ENCODE results near the gene GHRH.

Gene GHRH

DNA sequence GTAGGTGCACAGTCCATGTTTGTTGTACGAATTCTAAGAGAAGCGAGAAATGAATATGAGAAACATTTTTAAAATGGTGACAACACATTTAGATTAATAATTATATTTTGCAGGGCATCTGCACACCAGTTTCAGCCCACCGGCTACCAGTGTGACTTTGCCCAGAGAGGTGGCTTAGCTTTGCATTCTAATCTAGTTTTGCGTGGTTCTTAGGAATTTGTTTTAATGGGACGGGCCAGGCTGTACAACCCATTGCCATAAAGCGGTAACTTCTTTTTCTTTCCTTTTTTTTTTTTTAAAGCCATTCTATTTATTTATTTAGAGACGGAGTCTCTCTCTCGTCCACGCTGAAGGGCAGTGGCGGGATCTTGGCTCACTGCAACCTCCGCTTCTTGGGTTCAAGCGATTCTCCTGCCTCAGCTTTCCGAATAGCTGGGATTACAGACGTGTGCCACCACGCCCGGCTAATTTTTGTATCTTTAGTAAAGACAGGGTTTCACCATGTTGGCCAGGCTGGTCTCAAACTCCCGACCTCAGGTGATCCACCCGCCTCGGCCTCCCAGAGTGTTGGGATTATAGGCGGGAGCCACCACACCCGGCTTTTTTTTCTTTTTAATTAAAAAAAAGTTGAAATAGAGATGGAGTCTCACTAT, 28.7 kb upstream of the GHRH start:
- no peak for DNase-seq

DNA sequence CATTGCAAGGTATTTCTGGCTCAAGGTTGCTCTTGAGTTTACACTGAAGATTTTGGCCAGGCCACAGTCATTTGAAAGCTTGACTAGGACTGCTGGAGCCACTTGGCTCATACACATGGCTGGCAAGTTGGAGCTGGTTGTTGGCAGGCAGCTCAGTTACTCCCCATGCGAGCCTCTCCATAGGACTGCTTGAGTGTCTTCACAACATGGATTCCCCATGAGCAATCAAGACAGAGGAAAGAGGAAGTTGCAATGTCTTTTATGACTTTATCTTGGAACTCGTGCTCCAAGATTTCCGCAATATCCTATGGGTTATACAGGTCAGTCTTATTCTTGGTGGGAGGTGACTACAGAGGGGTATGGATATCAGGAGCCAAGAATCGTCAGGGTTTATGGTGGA, 26.5 kb upstream of the GHRH start:
- DNase-seq = no peak

DNA sequence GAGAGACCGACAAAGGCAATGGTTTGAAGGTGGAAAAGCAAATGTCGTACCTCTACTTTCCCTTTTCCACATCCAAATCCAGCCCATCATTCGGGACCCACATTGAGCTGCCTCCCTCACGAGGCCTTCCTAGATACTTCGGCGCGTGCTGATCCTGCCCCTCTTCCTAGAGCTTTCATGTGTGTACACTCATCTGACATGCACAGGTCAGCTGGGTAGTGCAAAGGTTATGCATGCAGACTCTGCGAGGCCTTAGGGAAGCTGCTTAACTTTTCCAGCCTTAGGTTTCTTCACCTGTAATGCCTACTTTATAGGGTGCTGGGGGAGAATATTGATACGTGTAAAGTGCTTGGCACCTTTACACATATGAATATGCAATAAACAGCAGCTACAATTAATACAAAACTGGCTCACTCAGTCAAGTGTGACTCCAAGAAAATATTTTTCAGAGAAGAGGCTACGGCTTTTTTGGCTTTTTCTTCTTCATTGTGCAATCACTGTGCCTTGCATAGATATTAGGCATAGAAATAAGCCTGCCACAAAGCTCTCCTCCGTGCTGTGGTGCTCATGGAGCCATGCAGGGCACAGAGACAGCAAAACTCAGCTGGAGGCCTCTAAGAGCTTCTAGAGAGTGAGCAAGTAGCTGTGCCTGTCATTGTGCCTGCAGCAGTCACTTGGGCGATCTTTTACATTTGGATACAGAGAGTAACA, 24.2 kb upstream of the GHRH start:
- DNase-seq = no peak

DNA sequence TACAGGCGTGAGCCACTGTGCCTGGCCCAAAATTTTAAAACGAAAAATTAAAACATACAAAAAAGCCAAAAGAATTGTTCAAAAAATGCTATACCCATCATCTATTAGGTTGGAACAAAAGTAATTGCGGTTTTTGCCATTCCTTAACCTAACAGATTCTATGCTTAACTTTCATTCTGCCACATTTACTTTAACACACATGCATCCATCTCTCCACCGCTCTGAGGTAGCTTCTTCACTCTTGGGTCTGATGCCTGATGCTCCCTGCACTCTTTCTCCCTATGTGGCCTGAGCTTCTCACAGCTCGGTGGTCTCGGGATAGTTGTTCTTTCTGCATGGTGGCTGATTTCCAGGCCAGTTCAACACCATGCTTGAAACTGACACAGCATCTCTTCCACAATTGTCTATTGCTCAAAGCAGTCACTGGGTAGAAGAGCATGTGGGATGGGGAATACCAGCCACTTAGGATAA, 23.1 kb upstream of the GHRH start:
- no peak for DNase-seq

DNA sequence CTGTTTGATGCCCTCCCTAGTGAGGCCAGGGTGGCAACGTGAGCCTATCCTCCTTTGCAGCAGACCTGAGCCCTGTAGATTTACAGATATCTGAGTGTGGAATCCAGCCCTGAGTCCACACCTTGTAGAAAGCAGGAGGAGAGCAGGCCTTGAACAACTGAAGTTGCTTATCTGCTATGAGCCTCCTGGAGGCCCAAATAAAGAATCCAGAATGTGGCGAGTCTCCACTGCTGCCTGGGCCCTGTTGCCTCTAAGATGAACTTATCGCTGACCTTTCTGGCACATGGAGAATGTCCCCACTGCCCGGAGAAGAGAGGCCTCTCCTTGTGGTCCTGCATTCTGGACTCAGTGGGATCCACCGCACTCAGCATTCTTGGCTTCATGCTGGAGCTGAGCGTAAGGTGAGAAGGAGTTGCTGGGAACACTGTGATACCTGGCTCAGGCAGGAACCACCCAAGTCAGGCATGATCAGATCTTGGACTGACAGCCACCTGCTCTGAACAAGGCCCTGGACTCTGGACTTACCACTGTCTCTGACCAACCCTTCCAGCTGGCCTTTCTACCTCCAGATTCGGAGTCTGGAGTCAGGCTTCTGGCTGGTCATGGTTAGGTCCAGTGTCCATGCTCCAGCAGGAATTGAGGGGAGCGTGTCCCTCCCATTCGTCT, 22.0 kb upstream of the GHRH start:
- DNase-seq = no peak

DNA sequence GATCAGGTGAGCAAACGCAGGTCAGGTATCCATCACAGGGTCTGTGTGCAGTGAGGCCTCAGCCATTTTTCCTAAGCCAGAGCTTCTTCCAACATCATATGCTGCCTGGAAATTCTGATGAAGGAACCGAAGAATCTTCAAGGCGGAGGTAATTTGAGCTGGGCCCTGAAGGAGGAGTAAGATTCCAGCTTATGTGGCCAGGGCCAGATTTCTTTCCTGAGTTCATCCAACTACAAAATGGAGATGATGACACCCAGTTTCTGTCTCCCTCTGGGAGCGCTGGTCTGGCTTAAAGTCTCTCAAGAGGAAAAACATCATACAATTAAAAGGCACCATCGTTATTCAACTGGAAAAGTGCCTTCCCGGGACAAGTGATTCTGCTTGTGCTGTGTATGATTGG, 20.9 kb upstream of the GHRH start:
- no peak for DNase-seq

DNA sequence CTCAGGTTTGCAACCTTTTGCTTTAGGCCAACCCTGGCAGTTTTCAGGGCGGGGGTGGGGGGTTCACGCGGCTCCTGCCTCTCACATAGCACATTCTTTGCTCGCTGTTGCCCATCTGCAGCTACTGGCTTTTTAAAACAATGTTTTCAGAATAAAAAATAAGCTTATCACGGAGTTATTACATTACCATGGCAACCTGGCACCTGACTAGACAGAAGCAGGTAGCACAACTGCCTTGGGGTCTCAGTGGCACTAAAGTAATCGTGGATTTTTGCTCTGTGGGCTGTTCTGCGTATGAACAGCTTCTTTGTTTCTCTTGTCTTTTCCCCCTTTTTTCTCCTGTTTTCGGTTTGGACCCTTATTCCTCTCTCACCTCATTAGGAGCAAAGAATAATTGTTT, 18.8 kb upstream of the GHRH start:
- no peak for DNase-seq

DNA sequence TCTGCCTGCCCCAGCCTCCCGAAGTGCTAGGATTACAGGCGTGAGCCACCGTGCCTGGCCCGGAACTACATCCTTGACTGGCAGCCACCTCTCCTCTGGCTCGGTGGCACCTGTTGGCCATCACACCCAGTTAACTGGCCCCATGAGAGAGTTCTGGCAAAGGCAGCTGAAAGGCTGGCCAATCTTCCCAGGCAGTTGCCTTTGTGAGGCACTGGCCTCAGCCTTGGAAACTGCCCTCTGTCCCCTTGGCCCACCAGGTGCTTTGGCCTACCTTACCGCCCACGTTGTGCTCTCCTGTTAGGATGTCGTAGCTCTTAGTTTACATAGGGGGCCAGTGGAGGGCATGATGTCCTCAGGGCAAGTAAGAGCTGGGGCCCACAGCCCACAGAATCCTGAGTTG, 18.2 kb upstream of the GHRH start:
- no peak for DNase-seq

DNA sequence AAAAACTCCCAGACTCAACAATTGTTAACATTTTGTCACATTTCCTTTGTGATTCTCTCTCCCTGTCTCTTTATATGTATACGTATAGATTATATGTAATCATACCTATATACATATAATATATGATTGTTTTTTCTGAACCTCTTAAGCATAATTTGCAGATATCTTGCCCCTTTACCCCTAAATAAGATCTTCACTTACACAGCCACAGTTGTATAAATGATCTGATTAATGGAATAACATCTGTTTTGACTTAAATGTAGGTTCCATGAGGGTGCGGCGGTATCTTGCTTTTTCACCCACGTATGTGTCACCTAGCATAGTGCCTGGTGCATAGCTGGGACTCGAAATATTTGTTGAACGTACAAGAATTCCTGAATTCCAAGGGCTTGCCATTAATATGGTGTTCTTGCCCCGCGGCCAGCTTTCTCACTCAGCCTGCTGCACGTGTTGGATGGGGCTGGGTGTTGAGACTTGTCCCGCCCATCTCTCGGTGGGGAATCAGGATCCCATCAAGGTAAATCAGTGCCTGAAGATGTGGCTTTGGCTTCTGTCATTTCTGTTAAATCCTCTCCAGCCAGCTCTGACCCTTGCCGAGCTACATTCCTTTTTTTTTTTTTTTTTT, 17.5 kb upstream of the GHRH start:
- no peak for DNase-seq

DNA sequence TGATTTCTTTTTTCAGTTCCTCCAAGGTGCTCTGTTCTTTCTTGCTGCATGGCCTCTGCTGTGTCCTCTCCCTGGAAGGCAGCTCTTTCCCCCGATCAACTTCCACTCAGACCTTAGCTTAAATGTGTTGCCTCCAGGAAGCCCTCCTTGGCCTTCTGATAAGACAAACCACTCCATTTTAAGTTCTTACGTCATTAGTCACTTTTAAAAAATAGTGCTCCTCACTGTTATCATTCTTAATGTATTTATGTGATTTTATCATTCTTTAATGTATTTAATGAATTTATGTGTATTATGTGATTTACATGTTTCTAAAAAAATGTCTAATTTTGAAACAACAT, 15.6 kb upstream of the GHRH start:
- DNase-seq = no peak

DNA sequence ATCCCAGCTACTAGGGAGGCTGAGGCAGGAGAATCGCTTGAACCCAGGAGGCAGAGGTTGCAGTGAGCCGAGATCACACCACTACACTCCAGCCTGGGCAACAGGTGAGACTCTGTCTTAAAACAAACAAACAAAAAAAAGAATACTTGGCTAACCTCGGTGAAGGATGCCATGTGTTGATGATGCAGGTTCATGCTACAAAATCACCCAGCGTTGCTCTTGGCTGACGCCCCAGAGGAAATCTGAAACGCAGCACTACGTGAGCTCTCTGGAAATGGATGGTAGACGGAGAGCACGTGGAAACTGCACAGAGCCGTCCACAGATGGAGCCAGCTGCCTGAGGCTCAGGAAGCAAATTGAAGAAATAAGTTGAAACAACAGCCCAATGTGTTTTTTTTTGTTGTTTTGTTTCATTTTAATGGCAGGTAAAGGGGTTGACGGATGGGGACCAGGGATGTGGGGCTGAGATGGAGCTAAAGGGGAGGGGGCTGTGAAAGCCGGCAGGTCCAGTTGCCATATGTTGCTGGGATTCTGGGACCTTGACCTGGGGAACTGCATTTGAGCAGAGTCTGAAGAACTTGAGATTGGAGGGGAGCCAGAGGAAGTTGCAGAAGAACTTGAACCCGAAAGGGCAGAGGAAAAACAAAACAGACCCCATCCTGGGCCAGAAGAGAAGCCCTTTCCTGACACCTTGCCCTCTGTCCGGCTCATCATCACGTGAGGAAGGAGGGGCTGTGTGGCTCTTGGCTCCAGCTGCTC, 15.1 kb upstream of the GHRH start:
- DNase-seq = no peak

DNA sequence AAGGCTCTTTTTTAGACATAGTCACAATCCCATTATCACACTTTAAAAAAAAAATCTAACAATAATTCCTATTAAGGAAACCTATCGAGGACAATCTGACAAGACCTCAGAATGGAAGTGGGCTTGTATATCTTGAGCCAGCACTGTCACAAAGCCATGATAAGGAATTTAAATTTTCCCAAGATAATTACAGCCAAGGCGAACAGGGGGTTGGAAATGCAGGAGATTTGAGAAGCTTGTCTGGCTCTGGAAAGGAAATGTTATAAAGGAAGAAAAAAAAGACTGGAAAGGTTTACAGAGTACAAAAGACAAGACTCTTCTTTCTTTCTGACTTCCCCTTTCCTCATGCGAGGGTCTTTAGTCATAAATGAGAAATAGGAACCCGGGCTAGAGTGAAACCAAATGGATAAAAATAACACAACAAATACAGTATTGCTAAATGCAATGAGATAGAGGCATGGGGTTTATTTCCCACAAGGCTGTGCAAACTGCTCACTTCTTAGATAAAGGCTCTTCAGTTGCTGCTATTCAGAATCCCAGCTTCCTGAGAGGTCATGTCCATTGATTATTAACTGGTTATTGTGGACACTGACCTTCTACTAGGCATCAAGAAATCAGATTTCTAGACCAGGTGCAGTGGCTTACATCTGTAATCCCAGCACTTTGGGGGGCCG, 13.4 kb upstream of the GHRH start:
- DNase-seq = no peak

DNA sequence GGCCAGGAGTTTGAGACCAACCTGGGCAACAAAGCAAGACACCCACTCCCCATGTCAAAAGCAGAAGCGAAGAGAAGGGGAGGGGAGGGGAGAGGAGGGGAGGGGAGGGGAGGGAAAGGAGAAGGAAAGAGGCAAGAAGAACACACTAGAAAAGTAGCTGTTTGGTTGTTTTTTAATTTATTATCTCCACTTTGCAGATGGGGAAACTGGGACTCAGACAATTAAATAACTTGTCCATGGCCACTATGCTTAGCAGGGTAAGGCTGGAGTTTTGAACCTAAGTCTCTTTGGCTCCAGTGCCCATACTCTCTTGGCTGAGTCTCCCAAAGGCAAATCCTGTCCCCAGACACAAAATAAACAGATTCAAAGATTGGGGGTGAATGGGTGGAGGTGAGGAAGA, 12.4 kb upstream of the GHRH start:
- no peak for DNase-seq

DNA sequence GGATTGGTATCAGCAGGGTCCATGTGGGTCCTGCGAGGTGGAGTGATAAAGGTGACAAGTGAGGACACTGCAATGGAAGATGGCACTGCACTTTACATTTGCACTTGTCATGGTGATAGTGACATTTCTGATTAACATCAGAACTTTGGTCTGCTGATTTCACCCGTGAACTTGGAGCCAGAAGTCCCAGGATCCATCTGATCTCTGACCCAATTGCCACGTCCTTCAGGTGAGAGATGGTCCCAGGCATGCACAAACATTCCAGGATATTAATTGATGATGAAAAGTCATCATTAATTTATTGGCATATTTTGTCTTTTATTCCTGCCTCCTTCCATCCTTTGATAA, 9.8 kb upstream of the GHRH start:
- DNase-seq = no peak

DNA sequence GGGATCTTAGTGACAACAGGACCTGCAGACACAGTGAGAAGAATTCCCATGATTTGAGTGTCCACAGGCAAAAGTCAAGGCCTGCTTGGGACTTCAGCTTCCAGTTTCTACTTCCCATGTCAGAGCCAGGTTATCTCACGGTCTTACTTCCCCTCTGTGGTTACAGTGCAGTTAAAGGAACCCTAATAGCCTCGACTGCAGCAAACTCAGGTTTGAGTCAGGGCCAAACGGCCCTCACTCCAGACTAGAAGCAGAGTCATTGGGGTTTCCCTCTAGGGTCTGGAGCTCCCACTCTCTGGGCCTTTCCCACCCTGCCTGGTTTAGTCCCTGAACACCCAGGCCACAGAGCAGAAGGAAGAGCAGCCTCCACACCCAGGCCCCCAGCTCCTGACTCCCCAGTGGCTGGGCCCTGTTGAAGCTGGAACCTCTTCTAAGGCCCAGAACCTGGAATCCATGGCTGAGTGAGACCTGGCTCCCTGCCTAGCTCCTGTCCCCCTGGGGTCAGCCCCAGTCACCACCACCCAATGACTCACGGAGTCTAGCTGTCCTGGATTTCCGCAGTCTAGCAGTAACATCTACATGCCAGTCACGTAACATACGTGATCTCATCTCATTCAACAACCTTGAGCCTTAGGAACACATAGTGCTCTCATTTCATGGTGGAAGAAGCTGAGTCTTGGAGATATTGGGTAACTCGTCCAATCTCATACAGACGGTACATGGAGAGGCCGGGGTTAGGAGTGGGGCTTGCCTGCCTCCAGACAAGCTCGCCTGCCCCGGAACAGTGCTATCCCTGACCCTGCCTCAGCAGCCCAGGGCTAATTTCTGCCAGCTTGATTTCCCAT, 9.2 kb upstream of the GHRH start:
- no peak for DNase-seq

DNA sequence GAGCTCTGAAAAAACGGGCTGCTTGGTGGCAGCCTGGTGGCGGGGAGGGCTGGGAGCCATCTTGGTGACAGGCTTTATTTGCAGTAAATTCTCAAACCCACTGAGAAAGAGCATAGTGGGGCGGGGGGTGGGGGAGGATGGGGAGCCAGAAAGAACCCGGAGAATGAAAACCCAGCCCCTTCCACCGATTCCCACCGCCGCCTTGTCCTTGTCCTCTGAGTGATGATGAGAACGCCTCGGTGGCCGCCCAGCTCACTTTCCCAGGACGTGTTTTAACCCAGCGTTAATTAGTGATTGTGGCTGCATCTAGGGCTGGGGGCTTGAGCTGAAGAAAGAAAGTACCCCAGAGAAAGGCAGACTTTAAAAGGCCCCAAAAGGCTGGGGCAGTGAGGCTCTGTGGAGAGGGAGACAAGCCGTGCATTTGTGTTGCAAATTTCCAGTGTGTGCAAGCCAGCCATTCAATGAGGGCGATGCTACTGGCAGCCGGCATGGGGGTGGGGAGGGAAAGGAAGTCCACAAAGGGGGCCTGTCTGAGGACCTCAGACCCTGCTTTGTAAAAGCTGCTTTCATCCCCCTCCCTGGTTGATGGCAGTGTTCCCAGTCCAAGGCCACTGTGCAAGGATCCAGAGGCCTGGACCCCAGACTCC, 6.2 kb upstream of the GHRH start:
- DNase-seq = no peak

DNA sequence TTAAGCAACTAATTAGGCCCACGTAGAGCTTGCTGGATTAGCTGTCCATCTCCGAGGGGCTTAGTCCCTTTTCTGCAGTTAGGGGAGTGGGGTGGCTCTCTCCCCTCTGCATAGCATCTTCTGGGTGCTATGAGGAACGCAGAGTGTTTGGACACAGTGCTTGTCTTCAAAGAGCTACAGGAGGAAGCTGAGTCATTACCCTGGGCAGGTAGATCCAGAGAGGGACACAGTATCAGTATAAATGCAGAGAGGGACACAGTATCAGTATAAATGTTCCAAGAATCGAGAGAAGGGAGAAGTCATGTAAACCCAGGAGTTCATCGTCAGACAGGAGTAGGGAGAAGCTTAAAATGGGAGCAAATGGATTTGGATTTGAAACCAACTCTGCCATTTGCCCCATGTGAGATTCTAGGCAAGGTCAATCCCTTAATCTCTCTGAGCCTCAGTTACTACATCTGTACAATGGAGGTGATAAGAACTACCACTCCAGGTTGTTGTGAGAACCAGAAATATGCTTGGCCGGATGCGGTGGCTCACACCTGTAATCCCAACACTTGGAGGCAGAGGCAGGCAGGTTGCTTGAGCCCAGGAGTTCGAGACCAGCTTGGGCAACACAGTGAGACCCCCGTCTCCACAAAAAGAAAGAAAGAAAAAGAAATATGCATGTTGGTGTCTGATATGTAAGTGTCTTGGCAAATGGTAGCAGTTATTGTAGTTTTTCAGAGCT, 5.5 kb upstream of the GHRH start:
- DNase-seq = no peak

DNA sequence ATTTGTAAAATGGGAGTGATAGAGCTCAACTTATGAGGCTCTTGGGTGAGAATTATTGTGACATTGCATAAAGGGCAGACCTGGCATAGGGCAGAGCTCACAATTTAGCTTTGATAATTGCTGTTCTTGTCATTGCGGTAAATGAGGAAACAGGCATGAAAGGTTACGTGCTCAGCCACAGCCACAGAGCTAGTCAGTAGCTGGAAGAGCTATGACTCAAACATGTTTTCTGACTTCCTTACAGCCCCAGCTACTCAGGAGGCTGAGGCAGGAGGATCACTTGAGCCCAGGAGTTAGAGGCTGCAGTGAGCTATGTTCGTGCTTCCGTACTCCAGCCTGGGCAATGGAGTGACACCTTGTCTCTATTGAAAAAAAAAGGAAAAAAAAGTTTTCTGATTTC, 3.5 kb upstream of the GHRH start:
- peak; percentile 58 for DNase-seq

DNA sequence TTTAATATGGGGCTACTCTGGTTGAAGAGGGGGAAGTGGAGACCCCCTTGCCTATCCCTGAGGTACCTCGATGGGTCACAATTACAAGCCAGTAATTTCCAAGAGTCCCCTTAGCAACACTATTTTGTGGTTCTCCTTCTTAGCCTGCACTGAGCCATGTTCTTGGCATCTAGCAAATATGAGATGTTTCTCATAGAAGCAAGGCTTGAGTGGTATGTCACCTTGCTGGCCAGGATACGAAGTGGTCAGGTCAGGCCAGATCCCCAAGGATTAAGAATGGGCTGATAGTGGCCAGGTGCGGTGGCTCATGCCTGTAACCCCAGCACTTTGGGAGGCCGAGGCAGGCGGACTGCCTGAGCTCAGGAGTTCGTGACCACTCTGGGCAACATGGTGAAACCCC, 2.1 kb upstream of the GHRH start:
- no peak for DNase-seq

DNA sequence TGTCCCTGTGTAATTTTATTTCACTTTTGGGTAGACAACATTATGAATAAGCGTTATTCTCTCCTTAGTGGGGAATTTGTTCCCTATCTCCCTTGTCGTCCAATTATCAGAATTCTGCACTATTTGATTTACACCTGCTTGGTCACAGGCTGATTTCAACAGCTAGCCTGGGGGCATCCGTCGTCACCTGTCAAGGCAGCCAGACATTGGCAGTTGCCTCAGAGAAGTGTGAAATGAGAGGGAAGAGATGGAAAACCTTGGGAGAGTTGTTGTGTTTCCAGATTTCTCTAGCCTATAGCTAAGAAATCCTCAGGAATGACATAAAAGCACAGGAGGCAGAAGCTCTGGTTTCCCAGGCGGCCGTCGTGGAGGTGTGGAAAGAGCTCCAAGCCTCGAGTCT, 891 bp upstream of the GHRH start:
- DNase-seq = no peak

DNA sequence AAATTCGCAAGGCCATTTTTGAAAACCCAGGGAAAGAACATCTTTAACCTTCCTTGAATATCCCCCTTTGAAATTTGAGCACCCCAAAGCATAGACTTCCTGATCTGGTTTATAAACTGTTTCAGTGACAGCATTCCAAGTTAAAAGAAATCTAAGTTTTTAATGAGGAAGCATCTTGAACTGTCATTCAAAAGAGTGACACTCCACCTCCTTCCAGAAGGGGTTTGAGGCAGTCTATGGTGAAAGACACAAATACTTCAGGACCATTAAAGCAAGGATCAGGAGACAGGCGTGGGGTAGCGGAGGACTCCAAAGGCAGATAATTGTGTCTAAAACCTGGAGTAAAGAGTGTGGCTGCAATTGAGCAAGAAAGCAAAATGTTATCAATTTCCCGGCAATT, 691 bp downstream of the GHRH start:
- no peak for DNase-seq

Measured in activated CD4-positive, alpha-beta T cell treated with anti-CD3 and anti-CD28 coated beads, Interleukin-10, Interleukin-2, amounts not matched to agents 100 ng/mL and 50 ng/mL, durations not matched to agents 16 hours and 8 hours (primary cell).